ENCODE measurements around the gene HDLBP. TPM values are rescaled to one million over a fixed set of nuclear protein-coding genes. Genes with fewer than 3 reads are reported as not detected.

The HDLBP gene
- total RNA-seq, 6 donors from 2014 or later: 339 to 691 (median 487) TPM

GRCh38 chr2:241204010-241204384 lies 111.5 kb downstream of the HDLBP start:
- WGBS, 2 donors: 84 to 97% methylated on average over 7 to 10 of the region's 10 CpGs
- DNase-seq (peak in 1 of 2 donors; percentile 72), ATAC-seq (ENCODE audit: low FRiP score in 2 of 2) (no peak)
- Histone ChIP-seq H3K27ac (no peak overlapping the region), H3K27me3 (no peaks in the 10 kb centered on the region), H3K36me3 (no peaks in the 10 kb centered on the region), H3K4me1 (no peaks in the 10 kb centered on the region), H3K9me3 (no peaks in the 10 kb centered on the region), H3K4me3 (no peak overlapping the region)
- TF ChIP-seq POLR2AphosphoS5 (IDR thresholded peaks at IDR 0.05): no peak

DNA sequence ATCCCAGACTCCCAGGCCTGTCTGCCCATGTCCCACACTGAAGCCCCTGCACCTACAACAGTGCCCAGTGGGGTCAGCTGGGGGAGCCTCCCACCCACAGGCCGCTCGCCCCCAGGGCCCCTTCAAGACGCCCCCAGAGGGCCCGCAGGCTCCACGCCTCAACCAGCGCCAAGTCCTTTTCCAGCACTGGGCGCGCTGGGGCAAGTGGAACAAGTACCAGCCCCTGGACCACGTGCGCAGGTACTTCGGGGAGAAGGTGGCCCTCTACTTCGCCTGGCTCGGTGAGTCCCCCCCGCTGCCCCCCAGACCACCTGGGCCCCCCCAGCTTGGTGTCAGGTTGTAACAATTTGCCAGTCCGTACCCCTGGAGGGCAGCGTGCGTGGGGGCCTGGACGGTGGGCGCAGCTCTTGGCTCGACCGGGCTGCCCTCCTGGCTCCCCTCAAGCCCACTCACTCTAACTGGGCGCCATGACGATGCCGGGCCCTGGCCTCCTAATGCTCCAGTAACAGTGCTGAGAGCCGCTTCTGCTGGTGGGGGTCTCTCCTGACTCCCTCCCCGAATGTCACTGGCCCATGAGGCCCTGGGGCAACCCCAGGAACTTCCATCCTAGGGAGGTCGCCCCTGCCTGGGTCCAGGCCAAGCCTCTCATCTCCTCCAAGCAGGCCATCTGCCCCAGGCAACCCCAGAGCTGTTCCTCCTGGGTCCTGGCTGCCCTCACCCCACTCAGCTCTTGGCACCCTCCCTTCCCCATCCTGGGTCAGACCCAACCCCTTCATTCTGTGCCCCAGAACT lies 112.1 kb downstream of the HDLBP start:
- peak in 1 of 2 donors; percentile 4 for ATAC-seq (ENCODE audit: low FRiP score in 2 of 2)
- 94 to 95% methylated on average over 14 to 27 of the region's 27 CpGs for WGBS, 2 donors
- no peak for TF ChIP-seq EP300 (IDR thresholded peaks at IDR 0.05)
- TF ChIP-seq, protein P1, sequence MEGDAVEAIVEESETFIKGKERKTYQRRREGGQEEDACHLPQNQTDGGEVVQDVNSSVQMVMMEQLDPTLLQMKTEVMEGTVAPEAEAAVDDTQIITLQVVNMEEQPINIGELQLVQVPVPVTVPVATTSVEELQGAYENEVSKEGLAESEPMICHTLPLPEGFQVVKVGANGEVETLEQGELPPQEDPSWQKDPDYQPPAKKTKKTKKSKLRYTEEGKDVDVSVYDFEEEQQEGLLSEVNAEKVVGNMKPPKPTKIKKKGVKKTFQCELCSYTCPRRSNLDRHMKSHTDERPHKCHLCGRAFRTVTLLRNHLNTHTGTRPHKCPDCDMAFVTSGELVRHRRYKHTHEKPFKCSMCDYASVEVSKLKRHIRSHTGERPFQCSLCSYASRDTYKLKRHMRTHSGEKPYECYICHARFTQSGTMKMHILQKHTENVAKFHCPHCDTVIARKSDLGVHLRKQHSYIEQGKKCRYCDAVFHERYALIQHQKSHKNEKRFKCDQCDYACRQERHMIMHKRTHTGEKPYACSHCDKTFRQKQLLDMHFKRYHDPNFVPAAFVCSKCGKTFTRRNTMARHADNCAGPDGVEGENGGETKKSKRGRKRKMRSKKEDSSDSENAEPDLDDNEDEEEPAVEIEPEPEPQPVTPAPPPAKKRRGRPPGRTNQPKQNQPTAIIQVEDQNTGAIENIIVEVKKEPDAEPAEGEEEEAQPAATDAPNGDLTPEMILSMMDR (IDR thresholded peaks at IDR 0.05): no peak
- no peak for TF ChIP-seq POLR2AphosphoS5 (IDR thresholded peaks at IDR 0.05)
- no peak for TF ChIP-seq POLR2A (IDR thresholded peaks at IDR 0.05)
- H3K4me1 ChIP-seq: no peaks in the 10 kb centered on the region
- no peaks in the 10 kb centered on the region for H3K9me3 ChIP-seq
- H3K27ac ChIP-seq: no peak overlapping the region
- DNase-seq: peak in 1 of 2 donors; percentile 64
- H3K27me3 ChIP-seq: no peaks in the 10 kb centered on the region
- H3K4me3 ChIP-seq: no peak overlapping the region
- no peaks in the 10 kb centered on the region for H3K36me3 ChIP-seq

GRCh38 chr2:241202681-241203080 lies 112.8 kb downstream of the HDLBP start:
- TF ChIP-seq EP300 (IDR thresholded peaks at IDR 0.05): no peak
- TF ChIP-seq, protein P1 (IDR thresholded peaks at IDR 0.05): no peak
- TF ChIP-seq POLR2AphosphoS5 (IDR thresholded peaks at IDR 0.05): no peak
- TF ChIP-seq POLR2A (IDR thresholded peaks at IDR 0.05): no peak
- Histone ChIP-seq H3K4me3 (no peak overlapping the region), H3K9me3 (no peaks in the 10 kb centered on the region), H3K36me3 (no peaks in the 10 kb centered on the region), H3K27ac (no peak overlapping the region), H3K4me1 (no peaks in the 10 kb centered on the region), H3K27me3 (no peaks in the 10 kb centered on the region)
- no peak for DNase-seq
- 88 to 93% methylated on average over 3 to 5 of the region's 9 CpGs for WGBS, 2 donors
- ATAC-seq (ENCODE audit: low FRiP score in 2 of 2): peak in 1 of 2 donors; percentile 16

DNA sequence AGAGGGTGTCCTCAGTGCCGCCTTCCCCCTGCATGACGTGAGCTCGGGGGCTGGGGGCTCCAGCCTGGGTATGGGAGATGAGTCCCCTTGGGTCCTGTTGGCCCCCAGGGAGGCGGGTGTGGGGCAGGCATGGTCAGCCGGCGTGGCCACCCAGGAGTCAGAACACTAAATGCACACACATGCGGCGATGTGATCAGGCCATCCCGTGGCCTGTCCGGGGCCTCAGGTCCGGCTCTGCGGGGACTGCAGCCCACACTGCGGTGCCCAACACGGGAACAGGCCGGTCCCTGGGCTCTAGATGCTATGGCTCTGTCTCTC lies 113.2 kb downstream of the HDLBP start:
- 99 to 100% methylated on average over 1 to 15 of the region's 15 CpGs for WGBS, 2 donors
- no peaks in the 10 kb centered on the region for H3K4me1 ChIP-seq
- no peaks in the 10 kb centered on the region for H3K9me3 ChIP-seq
- no peak overlapping the region for H3K27ac ChIP-seq
- no peaks in the 10 kb centered on the region for H3K27me3 ChIP-seq
- H3K4me3 ChIP-seq: no peak overlapping the region
- no peaks in the 10 kb centered on the region for H3K36me3 ChIP-seq
- TF ChIP-seq POLR2AphosphoS5 (IDR thresholded peaks at IDR 0.05): no peak
- no peak for TF ChIP-seq EP300 (IDR thresholded peaks at IDR 0.05)
- TF ChIP-seq, protein P1 (IDR thresholded peaks at IDR 0.05): no peak
- TF ChIP-seq POLR2A (IDR thresholded peaks at IDR 0.05): no peak
- DNase-seq (peak in 1 of 2 donors; percentile 66), ATAC-seq (ENCODE audit: low FRiP score in 2 of 2) (peak in 1 of 2 donors; percentile 23)

DNA sequence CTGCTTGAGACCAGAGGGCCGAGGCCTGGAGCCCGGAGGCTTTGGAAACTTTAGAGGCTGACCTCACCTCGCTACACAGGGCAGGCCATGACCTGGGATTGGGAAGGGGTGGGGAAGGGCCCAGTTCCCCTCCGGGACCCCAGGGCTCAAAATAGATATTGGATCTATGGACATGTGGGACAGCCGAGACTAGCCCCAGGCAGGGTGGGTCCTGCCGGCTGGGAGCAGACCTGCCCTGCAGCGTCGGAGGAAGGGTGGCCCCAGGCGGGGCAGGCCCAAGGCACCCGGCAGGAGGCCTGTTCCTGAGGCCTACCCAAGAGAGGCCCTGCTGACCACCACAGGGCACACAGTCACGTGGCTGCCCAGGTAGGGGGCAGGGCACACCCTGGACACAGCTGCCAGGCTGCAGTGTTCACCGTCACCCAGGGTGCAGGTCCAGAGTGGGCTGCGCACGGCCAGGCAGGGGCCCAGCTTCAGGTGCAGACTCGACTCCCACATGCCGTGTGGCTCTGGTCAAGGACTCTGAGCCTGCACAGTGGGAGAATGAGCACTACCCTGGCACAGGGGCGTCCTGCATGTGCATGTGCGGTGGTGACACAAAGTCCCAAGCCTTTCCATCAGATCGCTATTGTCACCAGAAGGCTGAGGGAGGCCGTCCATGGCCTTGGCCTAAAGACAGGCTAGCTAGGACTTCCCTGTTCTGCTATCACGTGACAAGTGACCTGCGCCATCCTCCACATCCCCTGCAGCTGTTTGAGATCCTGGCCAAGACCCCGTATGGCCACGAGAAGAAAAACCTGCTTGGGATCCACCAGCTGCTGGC lies 113.8 kb downstream of the HDLBP start:
- ATAC-seq (ENCODE audit: low FRiP score in 2 of 2) (no peak), DNase-seq (no peak)
- Histone ChIP-seq H3K27me3 (no peaks in the 10 kb centered on the region), H3K4me1 (no peaks in the 10 kb centered on the region), H3K27ac (no peak overlapping the region), H3K36me3 (no peaks in the 10 kb centered on the region), H3K9me3 (no peaks in the 10 kb centered on the region), H3K4me3 (no peak overlapping the region)
- 78 to 80% methylated on average over 1 to 23 of the region's 24 CpGs for WGBS, 2 donors
- TF ChIP-seq POLR2A (IDR thresholded peaks at IDR 0.05) (no peak), POLR2AphosphoS5 (IDR thresholded peaks at IDR 0.05) (no peak), EP300 (IDR thresholded peaks at IDR 0.05) (no peak)
- TF ChIP-seq, protein P1 (IDR thresholded peaks at IDR 0.05): no peak

Measured in upper lobe of left lung (tissue), 6 donors.